ENCODE results near the gene LAMB4.

The LAMB4 gene

DNA sequence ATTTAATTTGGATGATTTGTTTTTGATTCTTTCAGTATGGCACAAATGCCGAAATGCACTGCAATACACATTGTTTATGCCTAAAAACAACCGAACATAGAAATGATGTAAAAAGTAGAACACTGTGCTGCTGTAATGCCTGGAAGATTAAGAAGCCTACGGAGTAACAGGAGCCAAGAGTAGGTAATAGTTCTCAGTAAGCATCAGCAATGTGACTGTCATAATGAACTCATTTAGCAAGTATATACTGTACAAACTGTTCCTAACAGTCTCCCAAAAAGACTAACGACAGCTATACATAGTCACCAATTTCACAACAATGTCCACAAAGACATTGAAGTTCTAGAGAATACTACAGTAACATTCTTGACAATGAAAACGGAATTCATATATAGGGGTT lies 19.0 kb upstream of the LAMB4 start:
- TF ChIP-seq, protein P1, sequence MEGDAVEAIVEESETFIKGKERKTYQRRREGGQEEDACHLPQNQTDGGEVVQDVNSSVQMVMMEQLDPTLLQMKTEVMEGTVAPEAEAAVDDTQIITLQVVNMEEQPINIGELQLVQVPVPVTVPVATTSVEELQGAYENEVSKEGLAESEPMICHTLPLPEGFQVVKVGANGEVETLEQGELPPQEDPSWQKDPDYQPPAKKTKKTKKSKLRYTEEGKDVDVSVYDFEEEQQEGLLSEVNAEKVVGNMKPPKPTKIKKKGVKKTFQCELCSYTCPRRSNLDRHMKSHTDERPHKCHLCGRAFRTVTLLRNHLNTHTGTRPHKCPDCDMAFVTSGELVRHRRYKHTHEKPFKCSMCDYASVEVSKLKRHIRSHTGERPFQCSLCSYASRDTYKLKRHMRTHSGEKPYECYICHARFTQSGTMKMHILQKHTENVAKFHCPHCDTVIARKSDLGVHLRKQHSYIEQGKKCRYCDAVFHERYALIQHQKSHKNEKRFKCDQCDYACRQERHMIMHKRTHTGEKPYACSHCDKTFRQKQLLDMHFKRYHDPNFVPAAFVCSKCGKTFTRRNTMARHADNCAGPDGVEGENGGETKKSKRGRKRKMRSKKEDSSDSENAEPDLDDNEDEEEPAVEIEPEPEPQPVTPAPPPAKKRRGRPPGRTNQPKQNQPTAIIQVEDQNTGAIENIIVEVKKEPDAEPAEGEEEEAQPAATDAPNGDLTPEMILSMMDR (IDR thresholded peaks at IDR 0.05) = no peak

DNA sequence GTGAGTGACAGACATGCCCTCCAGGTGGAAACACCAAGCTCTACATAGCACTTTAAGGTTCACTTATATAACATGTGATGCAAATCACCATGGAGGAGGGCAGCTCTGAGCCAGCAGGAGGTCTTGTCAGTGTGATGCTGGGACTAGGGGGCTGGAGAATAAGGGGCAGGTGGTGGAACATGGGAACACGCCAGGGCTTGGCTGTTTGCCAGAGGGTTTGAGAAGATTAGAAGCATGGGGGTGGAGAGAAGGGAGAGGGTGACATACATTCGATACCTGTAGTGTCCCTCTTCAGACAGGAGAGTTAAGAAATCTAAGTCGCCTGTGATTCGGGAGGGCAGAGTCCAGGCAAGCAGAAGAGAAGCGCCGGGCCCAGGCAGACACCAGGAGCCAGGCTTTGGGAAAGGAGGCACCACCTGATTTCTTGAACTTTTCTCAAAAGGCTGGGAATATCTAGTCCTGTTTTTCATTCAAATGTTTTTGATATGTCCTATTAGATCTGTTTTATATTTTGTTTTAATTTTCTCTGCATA lies 16.9 kb upstream of the LAMB4 start:
- TF ChIP-seq, protein P1 (IDR thresholded peaks at IDR 0.05) = no peak

DNA sequence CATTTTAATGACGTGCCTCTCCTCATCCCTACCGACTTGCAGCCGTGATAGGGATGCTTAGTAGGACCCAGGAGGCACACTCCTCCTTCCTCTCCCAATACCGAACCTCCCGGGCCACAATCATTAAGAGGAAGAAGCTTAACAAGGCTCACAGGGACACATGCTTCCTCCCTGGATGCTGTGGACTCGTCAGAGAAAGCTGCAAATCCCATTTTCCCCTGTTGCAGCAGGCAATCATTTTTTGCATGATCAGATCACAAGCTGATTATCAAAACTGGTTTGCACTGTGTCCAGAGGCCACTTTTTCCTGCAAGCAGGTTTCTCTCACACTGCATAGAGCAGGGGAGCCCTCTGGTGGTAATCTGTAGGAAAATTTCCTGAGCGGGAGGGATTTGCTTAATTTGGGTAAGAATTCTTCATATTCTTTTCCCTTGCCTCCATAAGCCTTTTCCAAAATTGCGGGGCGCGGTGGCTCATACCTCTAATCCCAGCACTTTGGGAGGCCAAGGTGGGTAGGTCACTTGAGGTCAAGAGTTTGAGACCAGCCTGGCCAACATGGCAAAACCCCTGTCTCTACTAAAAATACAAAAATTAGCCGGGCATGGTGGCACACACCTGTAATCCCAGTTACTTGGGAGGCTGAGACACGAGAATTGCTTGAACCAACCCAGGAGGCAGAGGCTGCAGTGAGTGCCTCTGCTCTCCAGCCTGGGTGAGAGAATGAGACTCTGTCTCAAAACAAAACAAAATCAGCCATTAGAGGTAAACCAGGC lies 16.1 kb upstream of the LAMB4 start:
- TF ChIP-seq, protein P1 (IDR thresholded peaks at IDR 0.05) = peak; percentile 92

DNA sequence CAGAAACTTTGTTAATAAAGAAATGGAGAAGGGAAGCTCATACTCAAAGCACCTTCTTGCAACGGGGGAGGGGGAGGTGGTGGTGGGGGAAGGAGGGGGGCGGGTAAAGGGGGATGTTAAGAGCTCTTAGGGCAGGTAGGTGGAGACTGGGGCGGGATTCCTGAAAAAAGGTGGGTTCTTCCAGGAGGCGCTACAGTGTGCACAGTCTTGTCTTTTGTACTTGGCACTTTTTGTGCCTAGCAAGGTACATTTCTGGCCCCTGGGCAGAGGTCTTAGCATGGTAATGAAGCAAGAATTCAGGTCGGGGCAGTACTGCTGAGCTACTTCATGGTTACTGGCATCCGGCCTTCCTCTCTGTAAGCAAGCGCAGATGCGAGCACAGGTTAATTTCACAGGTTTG lies 15.2 kb upstream of the LAMB4 start:
- TF ChIP-seq, protein P1 (IDR thresholded peaks at IDR 0.05) = no peak

DNA sequence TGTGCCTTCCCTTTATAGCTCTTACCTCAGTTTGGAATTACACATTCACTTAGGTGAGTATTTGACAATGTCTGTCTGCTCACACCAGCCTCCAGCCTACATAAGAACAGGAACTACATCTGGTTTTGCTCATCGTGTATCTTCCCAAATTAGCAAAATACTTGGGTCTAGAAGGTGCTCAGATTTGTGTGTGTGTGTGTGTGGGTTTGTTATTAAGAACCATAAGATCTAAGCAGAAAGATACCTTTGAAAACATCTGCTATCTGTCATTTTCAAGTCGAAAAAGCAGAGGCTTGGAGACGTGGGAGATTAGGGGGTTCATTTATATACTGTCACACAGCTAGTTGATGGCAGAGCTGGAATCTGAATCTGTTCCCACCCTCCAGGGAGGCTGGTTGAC lies 14.8 kb upstream of the LAMB4 start:
- TF ChIP-seq, protein P1 (IDR thresholded peaks at IDR 0.05) = no peak

DNA sequence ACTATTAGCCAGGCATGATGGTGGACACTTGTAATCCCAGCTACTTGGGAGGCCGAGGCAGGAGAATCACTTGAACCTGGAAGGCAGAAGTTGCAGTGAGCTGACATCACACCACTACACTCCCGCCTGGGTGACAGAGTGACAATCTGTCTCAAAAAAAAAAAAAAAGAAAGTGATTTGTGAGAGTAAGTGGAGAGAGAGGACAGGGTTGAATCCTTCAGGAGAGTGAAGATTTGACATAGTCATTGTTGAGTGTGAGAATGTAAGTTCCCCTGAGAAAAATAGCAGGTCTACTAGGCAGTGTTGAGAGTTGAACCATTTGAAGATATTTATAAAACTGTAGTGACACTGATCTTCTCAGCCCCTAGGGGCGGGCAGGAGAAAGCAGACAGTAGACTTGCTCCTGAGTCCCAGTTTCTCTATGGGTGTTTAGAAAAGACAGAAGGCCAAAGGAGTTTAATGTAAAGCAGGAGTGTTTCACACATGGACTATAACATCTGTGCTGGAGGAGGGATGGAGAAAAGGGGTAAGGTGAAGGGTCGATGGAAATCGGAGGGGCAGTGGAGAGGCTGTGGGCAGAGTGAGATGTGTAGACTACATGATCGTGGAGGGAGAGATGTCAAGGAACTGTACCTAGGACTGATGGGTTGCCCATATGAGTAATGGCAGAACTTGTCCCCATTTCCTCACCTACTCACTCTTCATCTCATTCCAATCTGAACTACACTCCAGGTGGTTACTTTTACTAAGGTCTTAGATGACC lies 13.7 kb upstream of the LAMB4 start:
- TF ChIP-seq, protein P1 (IDR thresholded peaks at IDR 0.05) = no peak

DNA sequence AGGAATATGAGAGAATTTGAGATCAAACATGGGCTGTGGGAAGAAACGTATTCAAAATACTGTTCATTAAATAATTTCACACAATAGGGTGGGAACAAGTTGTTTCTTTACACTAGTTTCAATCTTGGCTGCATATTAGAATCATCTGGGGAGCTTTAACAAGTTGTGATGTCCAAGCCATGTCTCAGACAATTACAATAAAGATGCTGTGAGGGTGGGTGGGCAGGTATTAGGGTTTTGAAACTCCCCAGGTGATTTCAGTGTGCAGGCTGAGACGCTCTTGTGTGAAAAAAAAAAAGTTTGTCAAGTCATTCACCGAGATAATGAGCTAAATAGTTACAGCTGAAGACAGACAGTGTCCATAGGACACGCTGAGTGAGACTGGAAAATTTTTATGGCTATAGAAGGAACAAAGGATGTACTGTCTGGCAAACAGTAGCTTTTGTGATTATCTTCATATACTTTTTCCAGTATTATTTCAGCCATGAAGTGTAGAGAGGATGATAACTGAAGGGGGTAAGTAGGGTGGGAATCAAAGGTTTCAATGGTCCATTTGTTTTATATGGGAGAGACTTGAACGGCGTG lies 12.6 kb upstream of the LAMB4 start:
- TF ChIP-seq, protein P1 (IDR thresholded peaks at IDR 0.05) = no peak
